K562 (cell line): ENCODE measurements around the gene FAM180B. TPM values are rescaled to one million over a fixed set of nuclear protein-coding genes. Genes with fewer than 3 reads are reported as not detected.
A peak's percentile ranks its signal among the peaks of the same experiment; 100 is the strongest.

Experiments used
- DNMT1 ChIP-seq: fragments of 450-650 bp; IDR thresholded peaks from 2 replicates; pipeline ENCODE4 v1.6.1; 2016; ENCODE audit warnings: antibody characterized with exemption, mild to moderate bottlenecking
- ETS1 ChIP-seq: conservative IDR thresholded peaks from 2 replicates; pipeline ENCODE4 v1.6.1; 2011; ENCODE audit warnings: low read depth, mild to moderate bottlenecking, low read length; ENCODE audit not compliant: control insufficient read depth
- EZH2 ChIP-seq: IDR thresholded peaks from 2 replicates; pipeline ENCODE4 v1.6.1; 2012; ENCODE audit warnings: low read depth, mild to moderate bottlenecking, inconsistent platforms, low read length, borderline replicate concordance
- MCM7 ChIP-seq, 2 experiments: fragments of 450-650 bp; IDR thresholded peaks; 2 replicates each; pipeline ENCODE4 v1.6.1; 2016 to 2018
- MXD1 ChIP-seq: fragments of 250-450 bp; sonication (Bioruptor Pico); IDR thresholded peaks from 2 replicates; pipeline ENCODE4 v1.8.0; 2021; ENCODE audit warnings: borderline replicate concordance, mild to moderate bottlenecking, moderate library complexity; ENCODE audit not compliant: poor library complexity, severe bottlenecking
- PRDM10 ChIP-seq: fragments of 450-650 bp; IDR thresholded peaks from 2 replicates; pipeline ENCODE4 v1.6.1; 2018; ENCODE audit not compliant: partially characterized antibody
- SETDB1 ChIP-seq: IDR thresholded peaks from one replicate; pipeline ENCODE4 v1.6.1; 2012; ENCODE audit warnings: low read length, control low read depth, inconsistent platforms
- SMARCC2 ChIP-seq: fragments of 450-650 bp; IDR thresholded peaks from 2 replicates; pipeline ENCODE4 v1.6.1; 2017; ENCODE audit warnings: antibody characterized with exemption, moderate library complexity, mild to moderate bottlenecking, low read depth
- ZNF407 ChIP-seq: fragments of 450-650 bp; IDR thresholded peaks from 2 replicates; pipeline ENCODE4 v1.6.1; 2016; ENCODE audit warnings: low read depth
- polyA plus RNA-seq, 8 experiments: library from polyadenylated mRNA; depleted of rRNA in 4 of 8; stranded (reverse) in 5 of 8; unstranded in 3 of 8; fragments of >200 nt; fragmentation: Nextera tagmentation in 2 of 8; fragmentation: Illumina TruSeq in 1 of 8; extraction: Ambion mirVana in 2 of 8; extraction: Trizol in 1 of 8; gene quantifications; 2 replicates each; pipeline versions ENCODE4 v1.2.1 to v1.2.3, GENCODE V29; 2011 to 2014; ENCODE audit warnings: inconsistent platforms in 1 of 8, missing spikeins in 1 of 8
- total RNA-seq, 7 experiments: library from RNA; depleted of rRNA in 6 of 7; stranded (reverse); fragments of >200 nt in 6 of 7; fragmentation: Illumina TruSeq in 2 of 7; extraction: Trizol in 2 of 7; gene quantifications; 2 replicates each; pipeline versions ENCODE4 v1.2.1 to v1.2.3, GENCODE V29; 2011 to 2021; ENCODE audit warnings: low replicate concordance in 1 of 7

FAM180B gene
- total and polyA plus RNA-seq, 9 of the 15 experiments (the other 6 are each of a cell fraction or from before 2014, with no cell fraction given): 0.05 to 0.14 TPM; not detected in 7

GRCh38 chr11:47578524-47579494, 7.7 kb upstream of the FAM180B start, which contains the start of the genes KBTBD4 and NDUFS3 (continued):
- TF ChIP-seq PRDM10 (peak; percentile 94), DNMT1 (peak; percentile 100), ETS1 (peak; percentile 86; the same call in 1 of the 2 replicates), SMARCC2 (no peak), ZNF407 (peak; percentile 75), MCM7 (IDR thresholded peaks at IDR 0.05) (peak; percentile 49 to 92; a peak in 1 of 4 replicates), EZH2 (no peak), MXD1 (CRISPR knock-in tag) (peak; percentile 25), SETDB1 (no peak)
